HG03520 (cell line): ENCODE measurements around the gene TXNDC5.

Experiments
- ATAC-seq: cut with Tn5 transposase; IDR thresholded peaks from one replicate; pipeline ENCODE4 v1.9.1; 2021; ENCODE audit warnings: mild to moderate bottlenecking, moderate library complexity; ENCODE audit not compliant: unreplicated experiment

The TXNDC5 gene

DNA sequence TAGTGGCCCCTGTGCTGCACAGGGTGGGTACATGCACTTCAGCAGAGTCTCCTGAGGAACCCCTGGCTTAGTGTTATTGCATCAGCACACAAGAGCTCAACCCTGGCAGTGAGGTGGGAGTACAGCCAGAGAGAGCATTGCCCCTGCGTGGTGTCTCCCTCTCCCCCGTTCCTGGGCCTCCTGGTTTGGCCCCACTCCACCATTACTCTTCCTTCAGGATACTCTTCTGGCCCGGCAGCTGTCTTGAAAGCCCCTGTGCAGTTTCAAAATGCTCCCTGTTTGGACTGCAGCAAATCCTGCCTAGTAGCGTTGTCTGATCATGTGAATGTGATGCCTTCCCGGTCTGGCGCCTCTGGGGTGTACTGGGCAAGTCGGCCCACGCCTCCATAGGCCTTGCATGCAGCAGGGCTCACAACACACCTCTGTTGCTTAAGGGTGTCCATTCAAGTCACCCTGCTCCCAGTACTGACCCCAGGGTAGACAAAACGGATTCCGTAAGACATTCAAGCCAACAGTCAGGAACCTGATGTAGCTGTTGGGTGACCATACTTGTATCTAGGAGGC lies 32.1 kb downstream of the TXNDC5 start:
- no peak for ATAC-seq

DNA sequence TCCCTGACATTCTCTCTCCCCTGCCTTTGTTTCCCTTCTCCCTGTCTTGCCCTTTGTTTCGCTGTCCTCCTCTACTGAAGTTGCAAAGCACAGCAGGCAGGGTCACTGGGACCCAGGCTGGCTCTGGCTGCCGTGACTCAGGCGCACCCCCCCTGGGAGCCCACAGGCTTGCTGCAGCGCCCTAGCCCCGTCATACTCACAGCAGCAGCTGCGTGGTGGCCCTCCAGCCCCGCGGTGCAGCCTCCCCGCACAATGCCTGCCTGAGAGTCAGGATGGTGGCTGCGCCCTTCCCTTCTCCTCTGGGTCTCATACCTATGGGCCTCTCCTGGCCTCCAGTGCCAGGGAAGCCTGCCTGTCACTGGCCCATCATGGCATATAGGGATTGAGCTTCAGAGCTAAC lies 41.7 kb downstream of the TXNDC5 start:
- ATAC-seq, result no peak

DNA sequence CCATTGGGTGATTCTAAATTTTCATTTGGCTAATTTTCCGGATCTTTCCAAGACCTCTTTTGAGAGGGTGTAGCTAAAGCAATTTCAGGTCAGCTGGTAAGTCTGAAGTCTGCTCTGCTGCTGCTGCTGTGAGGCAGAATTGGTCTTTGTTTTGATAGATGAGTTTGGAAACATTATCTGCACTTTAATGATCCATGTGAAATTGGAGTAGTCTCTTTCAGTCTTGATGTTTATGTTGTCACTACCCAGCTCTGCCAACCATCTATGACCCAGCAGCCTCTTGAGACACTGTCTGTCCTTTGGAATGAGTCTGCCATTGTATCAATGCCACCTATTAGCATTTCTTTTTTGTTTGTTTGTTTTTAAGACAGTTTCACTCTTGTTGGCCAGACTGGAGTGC lies 44.1 kb downstream of the TXNDC5 start:
- ATAC-seq, result no peak

DNA sequence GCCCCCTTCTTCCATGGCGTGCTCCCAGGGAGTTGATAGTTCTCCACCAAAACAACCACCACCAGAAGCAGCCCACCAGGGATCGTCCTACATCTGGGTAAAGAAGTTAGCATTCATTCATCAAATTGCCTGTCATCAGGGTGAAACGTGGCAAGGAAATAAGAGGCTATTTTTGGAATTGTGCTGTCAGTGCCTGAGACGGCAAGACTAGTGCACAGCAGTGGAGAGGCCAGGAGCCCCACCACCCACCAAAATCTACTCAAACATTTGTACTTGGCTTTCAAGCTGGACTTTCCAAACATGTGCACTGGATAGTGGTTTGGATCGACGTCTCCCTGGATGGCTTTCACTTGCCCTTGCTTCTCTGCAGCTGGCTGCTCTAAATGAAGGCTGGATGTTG lies 44.8 kb downstream of the TXNDC5 start:
- no peak for ATAC-seq

DNA sequence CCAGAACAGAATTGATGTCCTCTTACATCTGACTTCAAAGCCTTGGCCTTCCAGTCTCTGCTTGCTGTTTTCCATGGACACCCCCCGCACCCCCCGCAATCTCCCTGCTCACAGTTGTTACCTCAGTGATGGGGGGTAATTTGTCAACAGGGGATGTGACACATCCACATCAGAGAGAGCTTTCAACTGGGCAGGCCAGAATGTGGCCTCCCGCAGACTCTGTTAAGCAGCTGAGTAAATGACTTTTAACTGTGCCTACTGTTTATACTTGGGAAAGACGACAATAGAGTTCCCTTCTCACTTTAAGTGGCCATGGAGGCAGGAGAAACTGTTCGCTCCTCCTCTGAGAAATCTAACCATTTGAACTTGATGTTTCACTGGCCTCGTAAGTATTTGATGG lies 51.0 kb downstream of the TXNDC5 start:
- no peak for ATAC-seq

DNA sequence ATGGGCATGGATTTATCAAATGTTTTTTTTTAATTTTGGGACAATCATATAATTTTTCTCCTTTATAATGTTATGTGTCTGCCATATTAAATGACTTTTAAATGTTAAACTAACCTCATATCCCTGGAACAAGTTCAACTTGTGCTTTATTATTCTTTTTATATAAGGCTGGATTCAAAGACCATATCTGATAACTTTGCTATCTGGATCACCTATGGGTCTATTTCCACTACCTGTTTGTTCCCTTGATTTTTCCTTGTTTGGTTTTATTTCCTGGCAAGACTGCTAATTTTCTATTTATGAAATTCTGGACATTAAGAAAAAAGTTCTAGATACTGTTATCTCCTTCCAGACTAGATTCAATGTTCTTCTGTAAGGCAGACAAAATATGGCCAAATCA lies 58.8 kb downstream of the TXNDC5 start:
- no peak for ATAC-seq

DNA sequence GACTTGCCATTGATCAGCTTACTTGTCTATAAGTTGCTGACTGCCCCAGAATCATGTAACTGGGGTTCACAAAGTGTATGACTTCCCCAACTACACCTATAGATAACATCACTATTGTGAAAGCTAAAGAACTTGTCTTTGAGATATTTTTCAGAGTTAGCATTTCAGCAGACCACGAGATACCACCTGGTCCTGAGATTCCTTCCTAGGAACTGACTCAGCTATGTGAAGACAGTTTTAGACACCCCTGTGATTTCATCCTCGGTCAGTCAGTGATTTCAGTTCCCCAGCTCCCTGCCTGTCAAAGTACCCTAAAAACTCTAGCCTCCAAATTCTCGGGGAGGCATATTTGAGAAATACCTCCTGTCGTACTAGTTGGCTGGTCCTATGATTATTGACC lies 62.4 kb downstream of the TXNDC5 start:
- ATAC-seq, result no peak

DNA sequence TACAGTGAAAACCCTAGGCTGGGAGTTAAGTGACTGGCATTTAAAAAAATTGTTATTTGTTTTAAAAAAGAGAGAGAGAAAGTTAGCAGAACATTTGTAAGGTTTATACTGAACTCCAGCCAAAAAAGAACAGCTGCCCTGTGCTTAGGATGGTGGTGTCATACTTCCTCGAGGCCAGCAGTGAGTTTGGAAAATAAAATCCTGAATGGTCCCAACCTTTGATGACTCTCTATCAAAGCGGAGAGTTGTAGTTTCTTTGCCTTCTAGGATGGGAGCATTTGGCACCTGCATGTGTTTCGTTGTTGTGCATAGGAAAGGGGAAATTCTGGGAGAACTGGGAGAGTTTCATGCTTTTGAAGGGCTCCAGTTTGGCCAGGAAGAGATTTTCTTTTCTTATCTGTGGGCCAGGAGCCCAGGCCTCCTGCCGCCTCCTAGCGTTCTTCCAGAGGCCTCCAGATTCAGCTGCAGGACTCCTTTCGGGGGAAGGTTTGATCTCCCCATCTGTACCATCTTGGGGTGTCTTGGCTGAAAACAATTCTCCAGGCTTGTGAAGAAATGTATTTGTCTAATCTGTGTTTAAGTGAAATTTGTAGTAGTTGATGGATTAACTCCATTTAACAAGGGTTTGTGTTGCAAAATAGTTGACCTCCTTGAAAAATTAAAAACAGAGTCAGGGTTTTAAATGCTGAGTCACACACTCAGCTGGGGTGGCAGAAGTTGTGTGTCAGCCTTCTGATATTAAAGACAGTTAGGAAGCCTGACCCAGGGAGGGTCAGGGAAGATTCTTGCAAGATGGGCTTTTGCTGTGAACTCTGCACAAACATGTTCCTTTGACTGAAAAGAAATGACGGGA lies 63.4 kb downstream of the TXNDC5 start:
- ATAC-seq, result no peak

DNA sequence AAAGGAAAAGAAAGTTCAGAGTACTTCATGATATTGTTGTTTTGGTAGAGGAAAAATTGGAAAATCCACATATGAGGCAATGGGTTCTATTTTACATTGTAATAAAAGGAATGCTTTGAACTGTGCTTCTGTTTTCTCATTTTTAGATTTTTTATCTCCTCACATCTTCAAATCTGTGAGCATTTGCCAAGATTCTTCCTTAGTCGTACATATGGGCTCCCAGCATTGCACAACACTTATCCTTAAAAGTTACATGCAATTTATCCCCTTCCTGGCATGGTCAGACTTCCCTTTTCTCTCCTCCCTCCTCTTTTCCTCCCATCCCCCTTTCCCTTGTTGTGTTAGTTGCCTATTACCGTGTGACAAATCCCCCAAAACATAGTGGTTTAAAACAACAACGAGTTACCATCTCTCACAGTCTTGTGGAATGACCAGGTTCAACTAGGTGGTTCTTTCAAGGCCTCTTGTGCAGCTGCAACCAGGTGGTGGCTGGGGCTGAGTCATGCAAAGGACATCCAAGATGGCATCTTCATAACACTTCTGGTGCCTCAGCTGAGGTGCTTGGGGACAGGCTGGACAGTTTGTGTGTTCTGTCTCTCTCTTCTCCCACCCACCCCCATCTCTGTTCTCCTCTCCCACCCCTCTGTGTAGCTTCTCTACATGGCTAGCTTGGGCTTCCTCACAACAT lies 68.7 kb downstream of the TXNDC5 start:
- no peak for ATAC-seq

DNA sequence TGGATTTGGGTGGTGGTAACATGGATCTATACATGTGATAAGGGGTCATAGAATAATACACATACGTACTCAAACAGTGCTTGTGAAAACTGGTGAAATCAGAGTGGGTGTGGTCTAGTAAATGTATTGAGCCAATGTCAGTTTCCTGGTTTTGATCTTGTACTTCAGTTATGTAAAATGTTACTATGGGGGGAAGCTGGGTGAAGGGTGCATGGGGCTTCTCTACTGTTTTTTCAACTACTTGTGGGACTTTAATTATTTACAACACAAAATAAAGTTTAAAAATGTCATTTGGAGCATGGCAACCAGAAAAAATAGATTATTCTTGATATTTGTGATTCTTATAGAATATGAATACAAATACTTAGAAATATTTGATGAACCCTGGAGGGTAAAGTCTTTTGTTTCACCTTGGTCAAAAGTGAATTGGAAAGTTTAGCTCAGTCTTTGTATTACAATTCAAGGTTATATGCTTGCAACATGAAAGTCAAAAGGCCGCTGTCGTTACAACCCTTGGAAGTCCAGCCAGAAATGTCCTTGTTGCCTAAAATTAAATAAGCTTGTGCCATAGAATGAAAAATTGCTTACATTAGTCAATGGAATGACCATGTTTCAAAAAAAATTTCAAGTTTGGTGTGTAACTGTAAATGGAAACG lies 74.1 kb downstream of the TXNDC5 start:
- no peak for ATAC-seq

DNA sequence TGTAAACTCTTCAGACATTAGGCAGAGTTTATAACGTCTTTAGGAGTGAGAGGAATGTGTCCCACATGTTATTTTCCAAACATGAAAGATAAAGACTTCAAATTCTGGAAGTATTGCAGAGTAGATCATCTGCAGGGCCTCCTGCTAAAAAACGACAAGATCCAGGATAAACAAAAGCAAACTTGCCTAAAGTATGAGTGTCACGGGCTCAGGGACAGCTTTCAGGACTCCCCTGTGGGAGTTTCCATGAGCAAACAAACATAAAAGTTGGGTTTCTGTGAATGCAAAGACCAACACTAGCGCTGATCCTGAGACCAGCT lies 76.9 kb downstream of the TXNDC5 start:
- ATAC-seq, result no peak

DNA sequence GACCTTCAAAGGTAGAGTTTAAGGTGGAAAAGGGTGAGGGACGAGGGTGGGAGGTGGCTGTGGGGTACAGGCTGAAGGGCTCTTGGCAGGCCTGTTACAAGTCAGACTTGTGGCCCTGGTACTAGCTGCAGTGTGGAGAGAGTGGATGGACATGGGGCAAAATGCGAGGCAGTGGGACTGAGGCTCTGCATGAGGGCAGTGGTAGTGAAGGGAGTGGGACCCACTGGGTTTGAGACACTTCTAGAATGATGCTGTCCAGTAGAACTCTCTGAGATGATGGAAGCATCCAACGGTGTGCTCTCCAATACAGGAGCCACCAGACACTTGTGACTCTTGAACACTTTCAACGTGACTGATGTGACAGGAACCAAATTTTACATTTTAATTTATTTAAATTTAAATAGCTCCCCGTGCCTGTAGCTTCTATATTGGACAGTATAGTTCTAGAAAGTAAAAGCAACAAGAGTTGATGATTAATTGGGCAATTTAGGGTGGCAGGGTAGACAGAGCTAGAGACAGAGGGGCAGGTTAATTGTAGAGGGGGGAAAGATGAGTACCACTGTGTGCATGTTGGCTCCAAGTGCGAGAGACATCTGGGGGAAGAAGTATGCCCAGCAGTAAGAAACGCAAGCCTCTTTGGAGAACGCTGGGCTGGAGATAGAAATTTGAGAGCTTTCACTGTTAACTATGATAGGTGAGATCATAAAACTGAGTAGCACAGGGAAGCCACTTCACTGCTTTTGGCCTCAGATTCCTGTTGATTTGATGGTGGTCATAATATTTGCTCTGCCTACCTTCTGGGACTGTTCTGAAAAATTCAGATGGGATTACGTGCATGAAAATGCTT lies 77.5 kb downstream of the TXNDC5 start:
- ATAC-seq, result no peak
